ENCODE measurements around the gene CASQ2. TPM values are rescaled to one million over a fixed set of nuclear protein-coding genes. Genes with fewer than 3 reads are reported as not detected.

Gene CASQ2
- not detected for total RNA-seq
- polyA plus RNA-seq: not detected
- not detected for total RNA-seq

DNA sequence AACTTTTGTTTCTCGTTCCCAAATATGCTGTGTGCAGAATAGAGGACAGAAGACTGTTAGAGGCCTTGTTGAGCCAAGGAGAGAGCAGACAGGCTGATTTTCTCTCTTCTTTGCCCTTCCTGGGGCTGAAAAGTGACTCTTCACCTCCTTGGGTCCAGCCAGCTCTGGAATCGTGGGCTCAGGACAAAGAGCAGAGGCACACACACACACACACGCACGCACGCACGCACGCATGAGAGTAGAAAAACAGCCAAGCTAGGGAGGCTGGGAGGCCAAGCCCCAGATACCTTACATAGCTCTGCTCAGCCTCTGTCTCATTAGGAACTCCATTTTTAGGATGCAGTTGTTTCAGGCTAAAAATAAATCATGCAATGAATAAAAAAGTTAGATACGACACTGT lies at the start of gene CASQ2:
Gene CASQ2, minus strand, starts transcription at position 166 of the 400 bp plus-strand sequence. CDS start 173 bp downstream, outside the sequence.
- no peak within 1 kb of the TSS for H3K4me3 ChIP-seq (ENCODE audit: low read length)
- no peak within 1 kb of the TSS for H3K4me3 Mint-ChIP-seq
- no peaks in the 10 kb centered on the region for H3K4me1 ChIP-seq (ENCODE audit: control insufficient read depth in 2 of 2, insufficient read depth in 2 of 2, low read length in 2 of 2)
- DNase-seq (no peak), ATAC-seq (no peak)
- peaks cover 0 to 3% of the 10 kb centered on the region in 2 donors for H3K27me3 ChIP-seq (ENCODE audit: control insufficient read depth in 2 of 2, insufficient read depth in 2 of 2, low read length in 2 of 2)
- no peaks in the 10 kb centered on the region for H3K9me3 Mint-ChIP-seq
- no peaks in the 10 kb centered on the region for H3K36me3 Mint-ChIP-seq
- peaks cover 4 to 37% (median 19%) of the 10 kb centered on the region in 5 donors for H3K27me3 Mint-ChIP-seq
- intact Hi-C loops (cut with micrococcal nuclease): no loop called here
- ChIA-PET CTCF (no interaction called here), POLR2A (no interaction called here)
- no peaks in the 10 kb centered on the region for H3K4me1 Mint-ChIP-seq
- no peaks in the 10 kb centered on the region for H3K9me3 ChIP-seq (ENCODE audit: control insufficient read depth in 2 of 3, low read length in 3 of 3)
- no peak within 1 kb of the TSS for H3K27ac ChIP-seq (ENCODE audit: low read depth, low read length)
- no peak within 1 kb of the TSS for H3K27ac Mint-ChIP-seq
- H3K36me3 ChIP-seq (ENCODE audit: control insufficient read depth in 2 of 3, insufficient read depth in 3 of 3, low read length in 3 of 3): no peaks in the 10 kb centered on the region

GRCh38 chr1:115815694-115816093 lies 47.2 kb upstream of the CASQ2 start:
- Mint-ChIP-seq H3K36me3 (no peaks in the 10 kb centered on the region), H3K4me1 (no peaks in the 10 kb centered on the region), H3K4me3 (no peak overlapping the region), H3K27me3 (peaks cover 14 to 49% (median 30%) of the 10 kb centered on the region in 5 donors), H3K9me3 (no peaks in the 10 kb centered on the region), H3K27ac (no peak overlapping the region)
- H3K4me1 ChIP-seq (ENCODE audit: control insufficient read depth in 2 of 2, insufficient read depth in 2 of 2, low read length in 2 of 2): no peaks in the 10 kb centered on the region
- DNase-seq (no peak), ATAC-seq (no peak)
- H3K27ac ChIP-seq (ENCODE audit: low read depth, low read length): no peak overlapping the region
- no peaks in the 10 kb centered on the region for H3K36me3 ChIP-seq (ENCODE audit: control insufficient read depth in 2 of 3, insufficient read depth in 3 of 3, low read length in 3 of 3)
- ChIA-PET CTCF (interaction anchor here (0.6 kb wide), 1 partner anchor 19 kb away, joined by 5 read pairs; no protein-coding TSS in a partner anchor), POLR2A (no interaction called here)
- H3K4me3 ChIP-seq (ENCODE audit: low read length): no peak overlapping the region
- intact Hi-C loops (cut with micrococcal nuclease): no loop called here
- H3K27me3 ChIP-seq (ENCODE audit: control insufficient read depth in 2 of 2, insufficient read depth in 2 of 2, low read length in 2 of 2): no peaks in the 10 kb centered on the region
- no peaks in the 10 kb centered on the region for H3K9me3 ChIP-seq (ENCODE audit: control insufficient read depth in 2 of 3, low read length in 3 of 3)

DNA sequence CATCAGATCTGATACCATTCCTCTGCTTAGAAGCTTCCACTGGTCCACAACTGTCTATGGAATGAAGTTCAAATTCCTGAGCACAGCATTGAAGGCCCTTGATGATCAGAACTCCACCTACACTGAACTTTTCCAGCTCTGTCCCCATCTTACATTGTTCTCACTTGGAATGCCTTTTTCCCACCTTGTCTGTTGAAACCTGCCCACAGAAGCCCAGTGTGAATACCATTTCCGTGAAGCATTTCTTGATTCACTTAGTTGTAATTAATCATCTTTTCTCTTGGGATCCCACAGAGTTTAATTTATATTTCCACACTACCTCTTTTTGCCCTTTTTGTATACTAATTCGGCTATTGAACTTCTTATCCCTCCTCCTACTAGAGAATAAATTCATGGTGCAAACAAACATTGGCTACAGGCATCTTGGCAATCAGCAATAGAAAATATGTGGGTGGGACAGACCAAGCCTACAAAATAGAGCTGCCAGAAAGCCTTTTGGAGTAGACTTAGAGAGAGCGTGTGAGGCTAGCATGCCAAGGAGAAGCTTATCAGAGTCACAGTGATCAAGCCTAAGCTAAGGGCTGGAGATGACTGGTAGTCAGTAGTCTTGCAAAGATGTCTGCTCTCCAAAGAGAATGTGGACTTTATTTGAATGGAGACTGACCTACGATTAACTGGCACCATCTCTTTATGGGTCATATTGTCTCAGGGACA lies 46.3 kb upstream of the CASQ2 start:
- H3K4me1 Mint-ChIP-seq: no peaks in the 10 kb centered on the region
- CTCF ChIA-PET: interaction anchor here (0.6 kb wide), 1 partner anchor 11 kb away, joined by 3 read pairs; no protein-coding TSS in a partner anchor
- ATAC-seq (no peak), DNase-seq (no peak)
- H3K4me3 Mint-ChIP-seq: no peak overlapping the region
- no peak overlapping the region for H3K4me3 ChIP-seq (ENCODE audit: low read length)
- no peaks in the 10 kb centered on the region for H3K27me3 ChIP-seq (ENCODE audit: control insufficient read depth in 2 of 2, insufficient read depth in 2 of 2, low read length in 2 of 2)
- POLR2A ChIA-PET: no interaction called here
- H3K36me3 Mint-ChIP-seq: no peaks in the 10 kb centered on the region
- no peaks in the 10 kb centered on the region for H3K9me3 ChIP-seq (ENCODE audit: control insufficient read depth in 2 of 3, low read length in 3 of 3)
- H3K36me3 ChIP-seq (ENCODE audit: control insufficient read depth in 2 of 3, insufficient read depth in 3 of 3, low read length in 3 of 3): no peaks in the 10 kb centered on the region
- peaks cover 14 to 44% (median 30%) of the 10 kb centered on the region in 5 donors for H3K27me3 Mint-ChIP-seq
- intact Hi-C loops (cut with micrococcal nuclease): no loop called here
- H3K27ac Mint-ChIP-seq: no peak overlapping the region
- no peaks in the 10 kb centered on the region for H3K4me1 ChIP-seq (ENCODE audit: control insufficient read depth in 2 of 2, insufficient read depth in 2 of 2, low read length in 2 of 2)
- H3K9me3 Mint-ChIP-seq: no peaks in the 10 kb centered on the region
- H3K27ac ChIP-seq (ENCODE audit: low read depth, low read length): no peak overlapping the region

DNA sequence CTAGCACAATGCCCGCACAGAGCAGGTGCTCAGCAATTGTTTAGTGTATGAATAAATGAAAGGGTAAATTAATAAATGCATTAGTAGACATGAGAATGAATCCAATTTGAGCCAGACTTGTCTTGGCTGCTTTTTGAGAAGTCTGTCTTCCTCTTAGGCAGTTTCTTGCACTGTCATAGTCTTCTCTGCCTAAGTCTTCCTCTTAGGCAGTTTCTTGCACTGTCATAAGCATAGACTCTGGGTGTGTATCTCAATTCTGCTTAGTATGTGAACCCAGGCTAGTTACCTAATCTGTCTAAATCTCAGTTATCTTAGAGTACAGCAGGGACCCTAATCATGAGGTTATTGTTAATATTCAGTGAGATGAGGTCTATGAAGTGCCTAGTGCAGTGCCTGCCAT lies 45.2 kb upstream of the CASQ2 start:
- no peak overlapping the region for H3K4me3 Mint-ChIP-seq
- peak; percentile 78 for ATAC-seq
- H3K9me3 ChIP-seq (ENCODE audit: control insufficient read depth in 2 of 3, low read length in 3 of 3): no peaks in the 10 kb centered on the region
- peaks cover 0 to 2% (median 0%) of the 10 kb centered on the region in 11 donors for H3K9me3 Mint-ChIP-seq
- intact Hi-C loops (cut with micrococcal nuclease): no loop called here
- H3K36me3 ChIP-seq (ENCODE audit: control insufficient read depth in 2 of 3, insufficient read depth in 3 of 3, low read length in 3 of 3): no peaks in the 10 kb centered on the region
- H3K36me3 Mint-ChIP-seq: no peaks in the 10 kb centered on the region
- no peaks in the 10 kb centered on the region for H3K27me3 ChIP-seq (ENCODE audit: control insufficient read depth in 2 of 2, insufficient read depth in 2 of 2, low read length in 2 of 2)
- H3K27ac ChIP-seq (ENCODE audit: low read depth, low read length): no peak overlapping the region
- H3K27me3 Mint-ChIP-seq: peaks cover 19 to 38% (median 31%) of the 10 kb centered on the region in 5 donors
- no peaks in the 10 kb centered on the region for H3K4me1 Mint-ChIP-seq
- no peak for DNase-seq
- H3K4me3 ChIP-seq (ENCODE audit: low read length): no peak overlapping the region
- POLR2A ChIA-PET: no interaction called here
- H3K27ac Mint-ChIP-seq: no peak overlapping the region
- H3K4me1 ChIP-seq (ENCODE audit: control insufficient read depth in 2 of 2, insufficient read depth in 2 of 2, low read length in 2 of 2): no peaks in the 10 kb centered on the region
- CTCF ChIA-PET: no interaction called here

DNA sequence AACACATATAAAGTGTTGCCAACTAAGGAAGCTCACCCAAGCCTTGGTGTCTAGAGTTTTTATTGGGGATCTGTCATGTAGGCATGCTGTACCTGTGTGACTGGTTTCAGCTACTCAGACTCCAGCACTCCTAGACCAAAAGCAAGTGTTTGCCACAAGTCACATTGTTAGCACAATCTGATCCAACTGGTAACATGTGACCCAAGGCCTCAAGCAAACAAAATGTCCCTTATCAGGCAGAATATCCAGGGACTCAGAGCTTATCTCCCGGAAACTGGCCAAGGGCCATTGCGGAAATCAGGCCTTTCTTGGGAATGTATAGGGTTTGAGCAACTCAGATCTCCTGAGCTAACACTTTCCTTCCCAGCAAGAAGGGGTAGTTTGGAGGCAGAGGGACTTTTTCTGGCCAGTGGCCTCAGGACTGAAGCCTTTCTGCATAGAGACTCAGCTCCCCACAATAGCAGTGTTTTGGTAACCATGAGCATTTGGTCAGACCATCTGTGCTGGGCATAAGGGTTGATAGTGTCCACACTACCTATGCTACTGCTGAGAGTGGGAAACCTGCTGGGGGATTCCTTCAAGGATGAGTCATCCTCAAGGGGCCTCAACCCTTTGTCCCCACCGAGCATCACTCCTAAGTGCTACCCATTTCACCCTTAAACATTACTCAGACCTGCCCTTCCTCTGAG lies 42.8 kb upstream of the CASQ2 start:
- ATAC-seq (no peak), DNase-seq (no peak)
- Histone ChIP-seq H3K4me1 (ENCODE audit: control insufficient read depth in 2 of 2, insufficient read depth in 2 of 2, low read length in 2 of 2) (no peaks in the 10 kb centered on the region), H3K4me3 (ENCODE audit: low read length) (no peak overlapping the region), H3K36me3 (ENCODE audit: control insufficient read depth in 2 of 3, insufficient read depth in 3 of 3, low read length in 3 of 3) (no peaks in the 10 kb centered on the region), H3K27me3 (ENCODE audit: control insufficient read depth in 2 of 2, insufficient read depth in 2 of 2, low read length in 2 of 2) (no peaks in the 10 kb centered on the region), H3K9me3 (ENCODE audit: control insufficient read depth in 2 of 3, low read length in 3 of 3) (no peaks in the 10 kb centered on the region), H3K27ac (ENCODE audit: low read depth, low read length) (no peak overlapping the region)
- Mint-ChIP-seq H3K27me3 (peaks cover 11 to 38% (median 28%) of the 10 kb centered on the region in 5 donors), H3K4me1 (peaks cover 0 to 3% (median 0%) of the 10 kb centered on the region in 7 donors), H3K36me3 (no peaks in the 10 kb centered on the region), H3K9me3 (peaks cover 0 to 2% (median 0%) of the 10 kb centered on the region in 11 donors), H3K4me3 (no peak overlapping the region), H3K27ac (no peak overlapping the region)
- POLR2A ChIA-PET: no interaction called here
- intact Hi-C loops (cut with micrococcal nuclease): no loop called here
- CTCF ChIA-PET: no interaction called here

GRCh38 chr1:115810609-115811008 lies 42.1 kb upstream of the CASQ2 start:
- H3K27ac Mint-ChIP-seq: no peak overlapping the region
- intact Hi-C loops (cut with micrococcal nuclease): no loop called here
- DNase-seq (no peak), ATAC-seq (no peak)
- no peak overlapping the region for H3K4me3 Mint-ChIP-seq
- Histone ChIP-seq H3K4me3 (ENCODE audit: low read length) (no peak overlapping the region), H3K27ac (ENCODE audit: low read depth, low read length) (no peak overlapping the region), H3K36me3 (ENCODE audit: control insufficient read depth in 2 of 3, insufficient read depth in 3 of 3, low read length in 3 of 3) (no peaks in the 10 kb centered on the region), H3K27me3 (ENCODE audit: control insufficient read depth in 2 of 2, insufficient read depth in 2 of 2, low read length in 2 of 2) (no peaks in the 10 kb centered on the region), H3K4me1 (ENCODE audit: control insufficient read depth in 2 of 2, insufficient read depth in 2 of 2, low read length in 2 of 2) (no peaks in the 10 kb centered on the region), H3K9me3 (ENCODE audit: control insufficient read depth in 2 of 3, low read length in 3 of 3) (no peaks in the 10 kb centered on the region)
- H3K4me1 Mint-ChIP-seq: peaks cover 0 to 3% (median 0%) of the 10 kb centered on the region in 7 donors
- peaks cover 0 to 2% (median 0%) of the 10 kb centered on the region in 11 donors for H3K9me3 Mint-ChIP-seq
- ChIA-PET POLR2A (no interaction called here), CTCF (no interaction called here)
- peaks cover 15 to 40% (median 27%) of the 10 kb centered on the region in 5 donors for H3K27me3 Mint-ChIP-seq
- H3K36me3 Mint-ChIP-seq: no peaks in the 10 kb centered on the region

Data from naive thymus-derived CD4-positive, alpha-beta T cell (primary cell).